Activated T-cell treated with anti-CD3 and anti-CD28 coated beads, Interleukin-2, amount 50 U/mL, for 72 hours (primary cell): ENCODE results near the gene PPP3R2. TPM values are rescaled to one million over a fixed set of nuclear protein-coding genes. Genes with fewer than 3 reads are reported as not detected.

Experiments
- ATAC-seq, 2 donors: fragments of 150-1000 bp; cut with Tn5 transposase; replicated peaks in 1 of 2; 2 replicates each; pipeline ENCODE4 v1.10.0; 2021; ENCODE audit warnings: moderate library complexity in 2 of 2, mild to moderate bottlenecking in 1 of 2
- DNase-seq, 2 donors: peaks; one replicate each; pipeline ENCODE4 v3.0.0; 2021 to 2022; ENCODE audit warnings: mixed read lengths in 1 of 2
- H3K27ac Mint-ChIP-seq: one replicate; pipeline ENCODE4 v1.8.0; 2022; ENCODE audit warnings: mild to moderate bottlenecking, moderate library complexity, mixed read lengths
- H3K27me3 Mint-ChIP-seq: one replicate; pipeline ENCODE4 v1.8.0; 2022; ENCODE audit warnings: low read depth, mixed read lengths
- H3K36me3 Mint-ChIP-seq, 2 donors: one replicate each; pipeline ENCODE4 v1.8.0; 2022; ENCODE audit warnings: mixed read lengths in 2 of 2, mild to moderate bottlenecking in 1 of 2; ENCODE audit not compliant: insufficient read depth in 2 of 2
- H3K4me1 Mint-ChIP-seq: one replicate; pipeline ENCODE4 v1.8.0; 2022; ENCODE audit warnings: low read depth, mixed read lengths
- H3K4me3 Mint-ChIP-seq, 2 donors: one replicate each; pipeline ENCODE4 v1.8.0; 2022; ENCODE audit warnings: mild to moderate bottlenecking in 2 of 2, mixed read lengths in 2 of 2, moderate library complexity in 2 of 2
- H3K9me3 Mint-ChIP-seq, 2 donors: one replicate each; pipeline ENCODE4 v1.8.0; 2022; ENCODE audit warnings: mixed read lengths in 2 of 2
- total RNA-seq, 2 donors: library from RNA; stranded (reverse); gene quantifications; one replicate each; pipeline ENCODE4 v1.2.3, GENCODE V29; 2022

PPP3R2 gene, protein sequence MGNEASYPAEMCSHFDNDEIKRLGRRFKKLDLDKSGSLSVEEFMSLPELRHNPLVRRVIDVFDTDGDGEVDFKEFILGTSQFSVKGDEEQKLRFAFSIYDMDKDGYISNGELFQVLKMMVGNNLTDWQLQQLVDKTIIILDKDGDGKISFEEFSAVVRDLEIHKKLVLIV
- total RNA-seq: not detected

DNA sequence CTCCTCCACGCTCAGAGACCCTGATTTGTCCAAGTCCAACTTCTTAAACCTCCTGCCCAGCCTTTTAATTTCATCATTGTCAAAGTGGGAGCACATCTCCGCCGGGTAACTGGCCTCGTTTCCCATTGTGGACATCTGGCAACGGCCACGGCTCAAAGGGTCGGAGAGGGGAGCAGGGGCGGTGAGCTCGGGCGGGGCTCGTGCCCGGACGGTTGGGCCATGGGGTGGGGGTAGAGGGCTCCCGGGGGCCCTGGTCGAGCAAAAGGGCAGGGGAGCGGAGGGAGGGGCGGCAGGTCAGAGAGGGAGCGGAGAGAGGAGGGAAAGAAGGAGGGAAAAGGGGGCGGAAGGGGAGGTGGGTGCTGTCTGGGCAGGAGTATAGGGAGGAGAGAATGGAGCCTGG is at the start of gene PPP3R2:
TSS of gene PPP3R2 (minus strand) at position 174 of the 400 bp plus-strand sequence. CDS start at position 126, 48 bp downstream.
- Mint-ChIP-seq H3K4me3 (no peak within 1 kb of the TSS), H3K9me3 (no peaks in the 10 kb centered on the region), H3K36me3 (no peaks in the 10 kb centered on the region), H3K27ac (no peak within 1 kb of the TSS), H3K4me1 (no peaks in the 10 kb centered on the region), H3K27me3 (no peaks in the 10 kb centered on the region)
- no peak for DNase-seq
- ATAC-seq: no peak

DNA sequence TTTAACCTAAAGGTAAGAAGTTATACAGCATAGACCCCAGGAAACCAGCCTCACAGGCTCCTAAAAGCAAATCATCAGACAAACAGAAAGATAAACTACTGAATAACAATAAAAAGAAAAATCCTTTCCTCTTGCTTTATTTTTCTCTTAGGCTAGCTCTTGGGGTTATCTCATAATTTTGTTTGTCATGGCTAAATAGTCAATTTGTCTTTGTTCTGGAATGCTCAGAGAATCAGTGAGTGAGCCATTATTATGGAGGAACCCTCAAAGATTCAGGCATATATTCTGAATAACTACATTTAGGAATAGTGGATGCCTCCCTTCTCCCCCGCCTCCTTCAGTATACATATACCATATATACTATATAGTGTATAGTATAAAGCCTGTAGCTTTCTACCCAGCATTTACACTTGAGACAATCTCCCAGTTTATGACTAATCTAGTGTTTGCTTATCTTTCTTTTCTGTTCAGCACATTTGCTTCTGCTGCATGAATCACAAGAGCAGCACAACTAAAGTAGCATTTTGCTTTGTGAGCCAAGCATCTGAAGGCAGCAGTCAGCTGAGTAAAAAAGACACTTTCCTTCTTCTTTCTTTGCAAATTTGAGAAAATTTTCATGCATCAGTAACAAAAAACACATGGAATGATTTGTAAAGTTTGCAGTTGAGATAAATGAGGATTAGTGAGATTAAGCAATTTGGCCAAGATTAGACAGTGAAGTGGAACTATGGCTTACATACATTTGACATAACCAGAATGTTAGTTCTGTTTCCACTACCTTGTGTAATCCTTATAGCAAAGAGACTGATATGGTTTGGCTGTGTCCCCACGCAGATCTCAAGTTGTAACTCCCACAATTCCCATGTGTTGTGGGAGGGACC is 45.3 kb upstream of the PPP3R2 start:
- Mint-ChIP-seq H3K9me3 (peaks cover 0 to 2% of the 10 kb centered on the region in 2 donors), H3K27ac (no peak overlapping the region)
- no peak for ATAC-seq

DNA sequence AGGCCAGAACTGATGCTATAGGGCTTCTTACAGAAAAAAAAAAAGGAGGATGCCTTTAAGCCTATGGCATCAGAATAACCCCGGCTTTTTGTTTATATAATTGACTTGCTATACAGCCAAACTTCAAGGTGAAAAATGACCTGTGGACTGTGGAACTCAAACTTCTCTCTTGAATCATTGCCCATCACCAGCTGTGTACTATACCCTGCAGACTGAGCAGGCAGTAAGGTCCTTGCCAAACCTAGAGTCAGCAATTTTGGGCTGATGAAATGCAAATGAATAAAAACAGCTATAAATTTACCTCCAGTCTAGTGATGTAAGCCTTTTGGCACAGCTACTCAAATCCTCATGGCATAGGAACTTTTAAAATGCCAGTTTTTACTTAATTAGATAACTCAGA is 44.5 kb upstream of the PPP3R2 start:
- Mint-ChIP-seq H3K4me1 (no peaks in the 10 kb centered on the region), H3K4me3 (no peak overlapping the region), H3K27ac (no peak overlapping the region), H3K27me3 (no peaks in the 10 kb centered on the region), H3K9me3 (peaks cover 0 to 2% of the 10 kb centered on the region in 2 donors), H3K36me3 (peaks cover 0 to 2% of the 10 kb centered on the region in 2 donors)
- no peak for DNase-seq
- ATAC-seq: no peak

More for the DNA sequence above, 45.3 kb upstream of the PPP3R2 start:
- DNase-seq: no peak
- Mint-ChIP-seq H3K27me3 (no peaks in the 10 kb centered on the region), H3K4me1 (no peaks in the 10 kb centered on the region), H3K36me3 (peaks cover 0 to 2% of the 10 kb centered on the region in 2 donors), H3K4me3 (no peak overlapping the region)

DNA sequence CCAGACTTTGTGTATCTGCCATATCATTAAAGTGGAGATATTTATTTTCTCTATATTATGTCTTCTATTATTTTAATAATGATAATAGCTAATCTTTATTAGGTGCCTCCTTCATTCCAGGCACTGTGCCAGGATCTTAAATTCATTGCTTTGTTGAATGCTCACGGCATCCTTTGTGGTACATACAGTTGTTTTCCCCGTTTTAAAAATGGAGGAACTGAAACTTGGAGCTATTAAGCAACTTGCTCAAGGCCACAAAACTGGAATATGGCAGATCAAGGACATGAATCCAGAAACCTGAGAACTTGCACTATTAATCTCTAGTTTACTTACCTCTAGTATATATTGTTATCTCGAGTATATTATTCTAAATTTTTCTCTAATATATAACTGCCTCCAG is 41.5 kb upstream of the PPP3R2 start:
- no peak for ATAC-seq

DNA sequence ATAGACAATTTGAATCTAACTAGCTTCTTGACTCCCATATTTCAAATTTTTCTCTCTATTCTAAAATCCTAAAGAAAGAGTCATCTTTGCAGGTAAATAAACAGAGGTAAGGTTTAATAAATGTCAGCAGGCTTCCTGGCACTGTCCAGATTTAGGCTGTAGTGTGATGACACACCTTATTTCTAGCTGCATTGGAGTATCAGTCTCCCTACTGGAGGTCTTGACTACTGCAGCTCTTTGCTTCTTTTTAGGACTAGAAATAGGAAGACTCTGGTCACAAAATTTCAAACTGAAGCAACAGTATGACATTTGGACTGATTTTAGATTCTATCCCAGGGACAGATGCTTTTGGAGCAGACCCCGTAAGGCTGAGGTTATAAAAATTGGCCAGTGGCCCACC is 40.7 kb upstream of the PPP3R2 start:
- Mint-ChIP-seq H3K27ac (no peak overlapping the region), H3K4me1 (no peaks in the 10 kb centered on the region), H3K27me3 (no peaks in the 10 kb centered on the region), H3K36me3 (no peaks in the 10 kb centered on the region), H3K9me3 (no peaks in the 10 kb centered on the region), H3K4me3 (no peak overlapping the region)
- no peak for ATAC-seq
- DNase-seq: no peak

More for the DNA sequence above, 41.5 kb upstream of the PPP3R2 start:
- Mint-ChIP-seq H3K27me3 (no peaks in the 10 kb centered on the region), H3K36me3 (no peaks in the 10 kb centered on the region), H3K4me3 (no peak overlapping the region), H3K4me1 (no peaks in the 10 kb centered on the region), H3K9me3 (no peaks in the 10 kb centered on the region), H3K27ac (no peak overlapping the region)
- DNase-seq: no peak

DNA sequence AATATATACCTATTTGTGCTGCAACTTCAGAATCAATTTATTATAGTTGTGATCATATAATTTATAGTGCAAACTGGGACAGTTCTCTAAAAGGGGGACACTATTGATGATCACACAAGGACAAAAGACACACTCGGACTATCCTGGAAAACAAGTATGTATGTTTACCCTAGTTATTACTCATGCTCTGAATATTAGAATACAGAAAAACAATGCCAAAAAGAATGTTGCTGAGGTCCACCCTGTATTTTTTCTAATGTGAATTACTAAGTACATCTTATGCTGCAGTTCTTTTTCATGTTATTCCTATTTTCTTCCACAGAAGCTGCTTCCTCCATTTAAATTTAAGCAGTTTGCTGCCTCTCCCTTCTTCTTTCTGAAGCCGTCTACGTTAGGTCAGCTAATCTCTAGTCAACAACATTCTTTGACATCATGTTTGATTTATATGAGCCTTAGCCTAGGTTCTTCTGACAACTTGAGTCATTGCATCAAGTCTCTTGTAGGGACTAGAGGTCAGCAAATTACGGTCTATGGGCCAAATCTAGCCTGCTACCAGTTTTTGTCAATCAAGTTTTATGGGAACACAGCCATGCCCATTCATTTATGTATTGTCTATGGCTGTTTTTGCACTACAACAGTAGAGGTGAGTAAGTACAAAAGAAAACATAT is 40.1 kb upstream of the PPP3R2 start:
- H3K27me3 Mint-ChIP-seq: no peaks in the 10 kb centered on the region
- no peak for ATAC-seq

DNA sequence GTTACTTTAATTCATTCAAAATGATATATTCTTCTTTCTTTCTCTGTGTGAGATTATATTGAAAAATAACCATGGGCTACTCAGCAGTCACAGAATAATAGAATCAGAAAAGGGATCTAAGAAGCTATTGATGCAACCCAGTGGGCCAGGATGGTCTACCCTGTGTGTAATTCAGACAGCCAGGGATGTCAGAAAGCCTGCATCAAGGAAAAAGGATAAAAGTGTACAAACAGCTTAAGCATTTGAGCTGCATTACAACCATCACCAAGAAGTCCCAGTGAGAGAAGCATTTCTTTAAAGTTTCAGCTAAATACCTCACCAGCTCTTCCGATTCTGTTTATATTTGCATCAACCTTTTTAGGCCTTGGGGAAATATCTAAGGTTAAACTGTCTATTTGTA is 37.8 kb upstream of the PPP3R2 start:
- no peaks in the 10 kb centered on the region for H3K4me1 Mint-ChIP-seq
- H3K27ac Mint-ChIP-seq: no peak overlapping the region
- H3K9me3 Mint-ChIP-seq: no peaks in the 10 kb centered on the region
- no peak for ATAC-seq
- H3K4me3 Mint-ChIP-seq: no peak overlapping the region
- no peaks in the 10 kb centered on the region for H3K27me3 Mint-ChIP-seq
- no peaks in the 10 kb centered on the region for H3K36me3 Mint-ChIP-seq
- DNase-seq: no peak

More for the DNA sequence above, 40.1 kb upstream of the PPP3R2 start:
- no peak overlapping the region for H3K4me3 Mint-ChIP-seq
- no peaks in the 10 kb centered on the region for H3K9me3 Mint-ChIP-seq
- no peak overlapping the region for H3K27ac Mint-ChIP-seq
- no peaks in the 10 kb centered on the region for H3K4me1 Mint-ChIP-seq
- H3K36me3 Mint-ChIP-seq: no peaks in the 10 kb centered on the region
- DNase-seq: no peak

DNA sequence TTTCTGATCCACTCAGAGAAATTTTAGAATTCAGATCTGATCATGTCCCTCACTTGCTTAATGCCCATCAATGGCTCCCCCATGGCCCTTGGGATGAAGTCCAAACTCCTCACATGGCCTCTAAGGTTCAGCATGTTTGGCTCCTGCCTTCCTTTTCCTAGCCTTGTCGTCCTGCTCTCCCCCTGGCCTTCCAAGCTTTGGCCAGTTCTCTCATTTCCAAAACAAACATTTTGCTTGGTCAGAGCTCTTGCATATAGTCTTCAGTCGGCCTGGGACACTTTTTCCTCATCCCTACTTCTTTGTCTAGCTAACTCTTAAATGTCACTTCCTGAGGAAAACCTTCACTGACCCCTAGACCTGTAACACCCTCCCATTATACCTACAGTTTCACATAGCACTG is 37.1 kb upstream of the PPP3R2 start:
- no peak overlapping the region for H3K27ac Mint-ChIP-seq
- no peak for ATAC-seq

DNA sequence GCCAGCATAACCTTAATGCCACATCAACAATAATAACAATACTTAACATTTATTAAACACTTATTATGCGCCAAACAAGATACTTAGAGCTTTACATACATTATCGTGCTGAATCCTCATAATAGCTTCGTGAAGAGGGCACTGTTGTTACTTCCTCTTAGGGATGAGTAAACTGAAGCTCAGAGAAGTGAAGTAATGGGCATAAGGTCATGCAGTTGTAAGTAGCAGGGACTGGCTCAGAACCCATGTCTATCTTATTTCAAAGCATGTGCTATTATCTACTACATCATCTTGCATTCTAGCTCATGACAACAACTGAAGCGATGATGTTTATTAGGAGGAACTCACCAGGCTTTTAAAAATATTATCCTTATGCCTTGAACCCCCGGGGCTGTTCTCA is 34.9 kb upstream of the PPP3R2 start:
- no peak for DNase-seq
- Mint-ChIP-seq H3K27me3 (no peaks in the 10 kb centered on the region), H3K27ac (no peak overlapping the region), H3K36me3 (no peaks in the 10 kb centered on the region), H3K4me3 (no peak overlapping the region), H3K9me3 (no peaks in the 10 kb centered on the region), H3K4me1 (peaks cover 8% of the 10 kb centered on the region)
- ATAC-seq: no peak

More for the DNA sequence above, 37.1 kb upstream of the PPP3R2 start:
- no peak for DNase-seq
- Mint-ChIP-seq H3K36me3 (no peaks in the 10 kb centered on the region), H3K9me3 (no peaks in the 10 kb centered on the region), H3K4me1 (no peaks in the 10 kb centered on the region), H3K27me3 (no peaks in the 10 kb centered on the region), H3K4me3 (no peak overlapping the region)

DNA sequence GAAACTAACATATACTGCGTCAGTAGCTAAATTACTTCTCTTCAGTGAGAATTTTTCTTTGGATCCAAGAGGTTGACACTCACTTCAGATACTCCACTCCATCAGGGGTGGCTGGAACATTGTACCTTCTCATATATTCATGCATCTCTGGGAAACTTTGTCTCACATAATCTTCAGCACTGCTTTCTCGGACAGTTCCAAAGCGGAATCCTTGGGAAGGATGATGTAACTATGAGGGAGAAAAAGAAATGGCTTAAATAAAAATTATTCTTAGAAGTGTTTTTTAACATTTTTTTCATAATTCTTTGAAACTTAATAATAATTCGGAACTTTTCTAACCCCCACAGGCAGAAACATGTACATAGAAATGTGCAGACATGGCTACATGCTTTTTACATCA is 33.4 kb upstream of the PPP3R2 start:
- H3K36me3 Mint-ChIP-seq: no peaks in the 10 kb centered on the region
- no peak for DNase-seq
- H3K9me3 Mint-ChIP-seq: no peaks in the 10 kb centered on the region
- no peak overlapping the region for H3K27ac Mint-ChIP-seq
- H3K4me3 Mint-ChIP-seq: no peak overlapping the region
- no peak for ATAC-seq
- H3K4me1 Mint-ChIP-seq: peaks cover 8% of the 10 kb centered on the region
- no peaks in the 10 kb centered on the region for H3K27me3 Mint-ChIP-seq

DNA sequence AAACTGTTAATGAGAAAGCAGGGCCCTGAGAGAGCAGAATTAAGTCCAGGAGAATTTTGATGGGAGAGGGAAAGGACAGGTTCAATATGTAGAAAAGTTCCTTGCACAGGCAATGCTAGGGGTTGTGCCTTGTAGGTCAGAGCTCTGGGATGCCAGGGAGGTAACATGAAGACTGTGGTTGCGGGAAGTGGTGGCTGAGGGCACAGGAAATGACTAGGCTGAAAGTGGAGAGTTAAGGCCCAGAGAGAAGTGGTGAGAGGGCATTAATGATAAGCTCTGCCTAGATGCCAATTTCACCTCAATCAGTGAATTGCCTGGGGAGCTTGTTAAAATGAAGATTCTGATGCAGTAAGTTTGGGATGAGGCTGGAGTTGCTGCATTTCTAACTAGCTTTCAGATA is 31.5 kb upstream of the PPP3R2 start:
- peak in 1 of 2 donors; percentile 51 for ATAC-seq
- H3K27me3 Mint-ChIP-seq: no peaks in the 10 kb centered on the region
- no peak overlapping the region for H3K27ac Mint-ChIP-seq
- H3K4me3 Mint-ChIP-seq: no peak overlapping the region
- H3K4me1 Mint-ChIP-seq: peaks cover 8% of the 10 kb centered on the region
- no peaks in the 10 kb centered on the region for H3K9me3 Mint-ChIP-seq
- H3K36me3 Mint-ChIP-seq: no peaks in the 10 kb centered on the region
- DNase-seq: peak in 1 of 2 donors; percentile 12

DNA sequence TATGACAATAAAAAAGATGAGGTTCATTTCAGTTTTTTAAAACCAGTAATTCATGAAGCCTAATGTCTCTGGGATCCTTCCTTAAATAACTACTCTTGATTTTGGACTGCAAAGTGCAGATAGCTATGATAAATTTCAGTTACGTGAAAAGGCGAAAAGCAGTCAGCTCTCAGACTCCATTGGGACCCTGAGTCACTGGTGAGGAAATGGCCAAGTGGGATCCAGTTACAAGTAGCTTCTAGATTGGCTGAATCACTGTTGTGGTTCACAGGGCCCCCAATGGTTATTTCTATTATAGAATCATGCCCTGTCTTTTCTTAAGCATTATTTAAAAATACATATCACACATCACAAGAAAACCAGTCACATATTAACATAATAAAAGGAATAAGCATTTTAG is 31.1 kb upstream of the PPP3R2 start:
- no peaks in the 10 kb centered on the region for H3K9me3 Mint-ChIP-seq
- ATAC-seq: no peak
- no peak overlapping the region for H3K4me3 Mint-ChIP-seq
- H3K27ac Mint-ChIP-seq: no peak overlapping the region
- no peak for DNase-seq
- no peaks in the 10 kb centered on the region for H3K27me3 Mint-ChIP-seq
- H3K36me3 Mint-ChIP-seq: no peaks in the 10 kb centered on the region
- peaks cover 8% of the 10 kb centered on the region for H3K4me1 Mint-ChIP-seq

DNA sequence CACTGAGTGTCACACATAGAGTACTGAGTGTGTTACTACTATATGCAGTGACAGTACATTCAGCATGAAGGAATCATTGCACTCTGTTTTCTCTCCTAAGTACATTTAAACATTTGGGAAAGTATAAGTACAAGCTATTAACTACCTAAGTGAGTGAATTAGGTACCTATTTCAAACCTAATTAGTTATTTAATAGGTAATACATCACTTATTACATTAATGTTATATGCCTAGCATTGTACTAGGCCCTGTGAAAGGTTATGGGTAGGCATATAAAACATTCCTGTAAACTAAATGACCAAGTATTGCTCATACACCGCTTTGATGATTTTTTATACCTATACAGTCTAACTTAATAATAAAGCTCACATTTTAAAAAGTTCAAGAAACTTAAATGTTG is 25.7 kb upstream of the PPP3R2 start:
- no peaks in the 10 kb centered on the region for H3K4me1 Mint-ChIP-seq
- H3K36me3 Mint-ChIP-seq: no peaks in the 10 kb centered on the region
- ATAC-seq (no peak), DNase-seq (no peak)
- H3K9me3 Mint-ChIP-seq: no peaks in the 10 kb centered on the region
- no peak overlapping the region for H3K4me3 Mint-ChIP-seq
- H3K27me3 Mint-ChIP-seq: no peaks in the 10 kb centered on the region
- no peak overlapping the region for H3K27ac Mint-ChIP-seq
